HG02970 (cell line): ENCODE data around the gene CLCN6.

Experiments
- ATAC-seq: cut with Tn5 transposase; IDR thresholded peaks from one replicate; pipeline ENCODE4 v1.9.1; 2021; ENCODE audit warnings: mild to moderate bottlenecking, moderate library complexity, moderate number of reproducible peaks; ENCODE audit not compliant: unreplicated experiment, low FRiP score

CLCN6 gene

GRCh38 chr1:11805422-11806306, at the start of gene CLCN6, which contains the start of gene MTHFR:
TSS of gene CLCN6 (plus strand) at chr1:11806191. CDS start at chr1:11806263, 72 bp downstream.
TSS of gene MTHFR (minus strand) at chr1:11805964. CDS start at chr1:11803116, 2,848 bp downstream.
- ATAC-seq = peak; percentile 87

GRCh38 chr1:11757047-11757446, 48.9 kb upstream of the CLCN6 start:
- no peak for ATAC-seq

GRCh38 chr1:11759791-11760190, 46.2 kb upstream of the CLCN6 start:
- no peak for ATAC-seq

GRCh38 chr1:11761285-11761684, 44.7 kb upstream of the CLCN6 start:
- no peak for ATAC-seq

GRCh38 chr1:11761988-11762406, 44.0 kb upstream of the CLCN6 start, which contains the start of gene C1orf167:
TSS of gene C1orf167 (plus strand) at chr1:11762193. CDS start at chr1:11764401, 2,208 bp downstream.
- no peak for ATAC-seq

GRCh38 chr1:11764115-11764514, 41.9 kb upstream of the CLCN6 start:
- ATAC-seq = no peak

- ATAC-seq = no peak
These were observed 41.5 kb upstream of the CLCN6 start for GRCh38 chr1:11764519-11764918.

GRCh38 chr1:11765661-11766428, 40.1 kb upstream of the CLCN6 start:
- ATAC-seq = no peak

GRCh38 chr1:11766429-11766776, 39.6 kb upstream of the CLCN6 start:
- no peak for ATAC-seq

- ATAC-seq = no peak
These were observed 37.9 kb upstream of the CLCN6 start for GRCh38 chr1:11767922-11768704.

- no peak for ATAC-seq
These were observed 37.2 kb upstream of the CLCN6 start for GRCh38 chr1:11768821-11769220.

GRCh38 chr1:11769274-11769673, 36.7 kb upstream of the CLCN6 start:
- ATAC-seq = no peak

- no peak for ATAC-seq
These were observed 36.0 kb upstream of the CLCN6 start for GRCh38 chr1:11770011-11770410.

GRCh38 chr1:11771481-11772043, 34.4 kb upstream of the CLCN6 start:
- ATAC-seq = no peak

- no peak for ATAC-seq
These were observed 33.5 kb upstream of the CLCN6 start for GRCh38 chr1:11772458-11772857.

- no peak for ATAC-seq
These were observed 31.2 kb upstream of the CLCN6 start for GRCh38 chr1:11774753-11775152.

- ATAC-seq = no peak
These were observed 28.2 kb upstream of the CLCN6 start for GRCh38 chr1:11777658-11778322.

- ATAC-seq = no peak
These were observed 27.7 kb upstream of the CLCN6 start for GRCh38 chr1:11778336-11778735.

GRCh38 chr1:11778844-11779623, 27.0 kb upstream of the CLCN6 start:
- ATAC-seq = no peak
